ENCODE measurements around the gene ACP6.
"Not testable (repeated sequence)": the region's sequence is repeated elsewhere in the genome, so short reads cannot be mapped to it uniquely, and the experiment has no call there.

The ACP6 gene

GRCh38 chr1:147670319-147671001 lies at the start of gene ACP6:
ACP6 (minus strand) TSS chr1:147670524; CDS start chr1:147670048, 476 bp downstream.
- DNase-seq (ENCODE audit: low spot score), result peak; percentile 92

GRCh38 chr1:147719711-147720225 lies 49.4 kb upstream of the ACP6 start:
- DNase-seq (ENCODE audit: low spot score), result no peak

- no peak for DNase-seq (ENCODE audit: low spot score)
Observed at GRCh38 chr1:147719029-147719698, 48.8 kb upstream of the ACP6 start.

- no peak for DNase-seq (ENCODE audit: low spot score)
Observed at GRCh38 chr1:147717706-147718097, 47.4 kb upstream of the ACP6 start.

GRCh38 chr1:147717051-147717705 lies 46.9 kb upstream of the ACP6 start:
- DNase-seq (ENCODE audit: low spot score), result no peak

GRCh38 chr1:147712605-147713004 lies 42.3 kb upstream of the ACP6 start:
- DNase-seq (ENCODE audit: low spot score), result no peak

GRCh38 chr1:147700042-147701006 lies 30.0 kb upstream of the ACP6 start:
- peak; percentile 41 for DNase-seq (ENCODE audit: low spot score)

- no peak for DNase-seq (ENCODE audit: low spot score)
Observed at GRCh38 chr1:147699686-147700041, 29.3 kb upstream of the ACP6 start.

GRCh38 chr1:147683163-147683763 lies 12.9 kb upstream of the ACP6 start:
- DNase-seq (ENCODE audit: low spot score), result no peak

- not testable (repeated sequence) for DNase-seq (ENCODE audit: low spot score)
Observed at GRCh38 chr1:147680608-147681235, 10.4 kb upstream of the ACP6 start.

GRCh38 chr1:147677681-147678080 lies 7.4 kb upstream of the ACP6 start:
- DNase-seq (ENCODE audit: low spot score), result not testable (repeated sequence)

- peak; percentile 26 for DNase-seq (ENCODE audit: low spot score)
Observed at GRCh38 chr1:147676311-147677085, 6.2 kb upstream of the ACP6 start.

GRCh38 chr1:147673816-147674215 lies 3.5 kb upstream of the ACP6 start:
- no peak for DNase-seq (ENCODE audit: low spot score)

- DNase-seq (ENCODE audit: low spot score), result no peak
Observed at GRCh38 chr1:147673406-147673805, 3.1 kb upstream of the ACP6 start.

- DNase-seq (ENCODE audit: low spot score), result peak; percentile 43
Observed at GRCh38 chr1:147669469-147670318, 630 bp downstream of the ACP6 start.

GRCh38 chr1:147665521-147665920 lies 4.8 kb downstream of the ACP6 start:
- no peak for DNase-seq (ENCODE audit: low spot score)

GRCh38 chr1:147664206-147664605 lies 6.1 kb downstream of the ACP6 start:
- no peak for DNase-seq (ENCODE audit: low spot score)

- DNase-seq (ENCODE audit: low spot score), result no peak
Observed at GRCh38 chr1:147654511-147654910, 15.8 kb downstream of the ACP6 start.

GRCh38 chr1:147652306-147652705 lies 18.0 kb downstream of the ACP6 start:
- no peak for DNase-seq (ENCODE audit: low spot score)

Data from hepatic stellate cell (primary cell).